Measurements from ENCODE around the gene DYNLRB1. TPM values are rescaled to one million over a fixed set of nuclear protein-coding genes. Genes with fewer than 3 reads are reported as not detected.

DYNLRB1 gene
- total RNA-seq, 2 experiments from 2014 or later: 66.6 to 70.9 TPM

DNA sequence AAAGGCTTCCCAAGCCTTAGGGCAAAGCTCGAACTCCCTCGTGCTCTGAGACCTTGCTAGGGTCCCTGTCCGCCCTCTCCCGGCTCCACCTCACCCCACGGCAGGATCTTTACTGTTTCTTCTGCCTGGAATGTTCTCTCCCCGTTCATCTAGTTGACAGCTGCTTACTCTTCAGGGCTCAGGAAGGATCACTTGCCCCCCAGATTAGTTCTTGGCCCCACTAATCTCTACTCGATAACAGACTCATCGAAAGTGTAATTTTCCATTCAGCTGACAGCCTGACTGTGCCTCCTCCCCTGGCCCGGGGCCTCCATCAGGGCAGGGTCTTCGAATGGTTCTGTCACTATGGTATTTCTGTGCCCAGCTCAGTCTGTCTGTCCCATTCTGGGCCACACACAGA, 45.4 kb downstream of the DYNLRB1 start:
- no peak for TF ChIP-seq CTCF (IDR thresholded peaks at IDR 0.05)
- no peaks in the 10 kb centered on the region for H3K9me3 Mint-ChIP-seq
- DNase-seq (no peak), ATAC-seq (no peak)
- peaks cover 11% of the 10 kb centered on the region for H3K4me1 Mint-ChIP-seq (ENCODE audit: low read depth)
- CTCF ChIA-PET: interaction anchor here (1.2 to 2.6 kb wide), 4 partner anchors 144 to 177 kb away, joined by 3 to 9 read pairs (median 6); no protein-coding TSS in a partner anchor
- no peaks in the 10 kb centered on the region for H3K27me3 Mint-ChIP-seq
- no peaks in the 10 kb centered on the region for H3K36me3 Mint-ChIP-seq (ENCODE audit: low read depth)
- POLR2A ChIA-PET: interaction anchor here (0.7 to 1.4 kb wide), 4 partner anchors 22 to 46 kb away, joined by 3 read pairs; no protein-coding TSS in a partner anchor
- H3K27ac Mint-ChIP-seq: peak overlapping the region; percentile 8
- intact Hi-C loops (cut with micrococcal nuclease): no loop called here
- H3K4me3 Mint-ChIP-seq: no peak overlapping the region

- ATAC-seq: no peak
- no peaks in the 10 kb centered on the region for H3K27me3 Mint-ChIP-seq
- no peaks in the 10 kb centered on the region for H3K9me3 Mint-ChIP-seq
- ChIA-PET POLR2A (interaction anchor here (0.7 to 1.4 kb wide), 3 partner anchors 9 to 47 kb away, joined by 3 read pairs; no protein-coding TSS in a partner anchor), CTCF (interaction anchor here (1.2 to 2.6 kb wide), 6 partner anchors 143 to 207 kb away, joined by 3 to 9 read pairs (median 5); no protein-coding TSS in a partner anchor)
- intact Hi-C loops (cut with micrococcal nuclease): no loop called here
- H3K36me3 Mint-ChIP-seq (ENCODE audit: low read depth): no peaks in the 10 kb centered on the region
- no peak overlapping the region for H3K27ac Mint-ChIP-seq
- peak; percentile 33 for DNase-seq
- peaks cover 8% of the 10 kb centered on the region for H3K4me1 Mint-ChIP-seq (ENCODE audit: low read depth)
- H3K4me3 Mint-ChIP-seq: no peak overlapping the region
- peak; percentile 37 for TF ChIP-seq CTCF (IDR thresholded peaks at IDR 0.05)
Measured at GRCh38 chr20:34562641-34563040, 46.4 kb downstream of the DYNLRB1 start.

- TF ChIP-seq CTCF (IDR thresholded peaks at IDR 0.05): no peak
- POLR2A ChIA-PET: no interaction called here
- Mint-ChIP-seq H3K27ac (peak overlapping the region; percentile 13), H3K4me3 (no peak overlapping the region), H3K36me3 (ENCODE audit: low read depth) (no peaks in the 10 kb centered on the region), H3K4me1 (ENCODE audit: low read depth) (no peaks in the 10 kb centered on the region), H3K9me3 (no peaks in the 10 kb centered on the region), H3K27me3 (no peaks in the 10 kb centered on the region)
- CTCF ChIA-PET: interaction anchor here (1.3 kb wide), 1 partner anchor 252 kb away, joined by 3 read pairs; no protein-coding TSS in a partner anchor
- ATAC-seq (no peak), DNase-seq (no peak)
- intact Hi-C loops (cut with micrococcal nuclease): no loop called here
Measured at GRCh38 chr20:34564833-34565232, 48.6 kb downstream of the DYNLRB1 start.

GRCh38 chr20:34566978-34567891, 51.0 kb downstream of the DYNLRB1 start:
- no peak for TF ChIP-seq CTCF (IDR thresholded peaks at IDR 0.05)
- Mint-ChIP-seq H3K27ac (no peak overlapping the region), H3K4me3 (no peak overlapping the region), H3K36me3 (ENCODE audit: low read depth) (peaks cover 9% of the 10 kb centered on the region), H3K27me3 (no peaks in the 10 kb centered on the region), H3K4me1 (ENCODE audit: low read depth) (peaks cover 10% of the 10 kb centered on the region), H3K9me3 (no peaks in the 10 kb centered on the region)
- intact Hi-C loops (cut with micrococcal nuclease): no loop called here
- ChIA-PET CTCF (no interaction called here), POLR2A (interaction anchor here (0.7 kb wide), 1 partner anchor 138 kb away, joined by 3 read pairs; no protein-coding TSS in a partner anchor)
- DNase-seq (no peak), ATAC-seq (no peak)

Data from activated CD8-positive, alpha-beta T cell treated with anti-CD3 and anti-CD28 coated beads for 36 hours (primary cell).